T-helper 1 cell treated with Interleukin-12 subunit alpha and Interleukin-12 subunit beta and Interleukin-4 antibody, amounts not matched to agents 30 μg/mL and 1 μg/mL, for 36 hours (primary cell): ENCODE data around the gene IMPG1.

Experiments used
- H3K27ac Mint-ChIP-seq: one replicate; pipeline ENCODE4 v1.8.0; 2021; ENCODE audit warnings: mild to moderate bottlenecking, mixed read lengths
- H3K27me3 Mint-ChIP-seq: one replicate; pipeline ENCODE4 v1.8.0; 2021; ENCODE audit warnings: low read depth, mixed read lengths
- H3K36me3 Mint-ChIP-seq: one replicate; pipeline ENCODE4 v1.8.0; 2021; ENCODE audit warnings: low read depth, mixed read lengths
- H3K4me1 Mint-ChIP-seq: one replicate; pipeline ENCODE4 v1.8.0; 2021; ENCODE audit warnings: low read depth, mixed read lengths
- H3K4me3 Mint-ChIP-seq: one replicate; pipeline ENCODE4 v1.8.0; 2021; ENCODE audit warnings: mild to moderate bottlenecking, moderate library complexity, mixed read lengths
- H3K9me3 Mint-ChIP-seq: one replicate; pipeline ENCODE4 v1.8.0; 2021; ENCODE audit warnings: mixed read lengths

The IMPG1 gene

DNA sequence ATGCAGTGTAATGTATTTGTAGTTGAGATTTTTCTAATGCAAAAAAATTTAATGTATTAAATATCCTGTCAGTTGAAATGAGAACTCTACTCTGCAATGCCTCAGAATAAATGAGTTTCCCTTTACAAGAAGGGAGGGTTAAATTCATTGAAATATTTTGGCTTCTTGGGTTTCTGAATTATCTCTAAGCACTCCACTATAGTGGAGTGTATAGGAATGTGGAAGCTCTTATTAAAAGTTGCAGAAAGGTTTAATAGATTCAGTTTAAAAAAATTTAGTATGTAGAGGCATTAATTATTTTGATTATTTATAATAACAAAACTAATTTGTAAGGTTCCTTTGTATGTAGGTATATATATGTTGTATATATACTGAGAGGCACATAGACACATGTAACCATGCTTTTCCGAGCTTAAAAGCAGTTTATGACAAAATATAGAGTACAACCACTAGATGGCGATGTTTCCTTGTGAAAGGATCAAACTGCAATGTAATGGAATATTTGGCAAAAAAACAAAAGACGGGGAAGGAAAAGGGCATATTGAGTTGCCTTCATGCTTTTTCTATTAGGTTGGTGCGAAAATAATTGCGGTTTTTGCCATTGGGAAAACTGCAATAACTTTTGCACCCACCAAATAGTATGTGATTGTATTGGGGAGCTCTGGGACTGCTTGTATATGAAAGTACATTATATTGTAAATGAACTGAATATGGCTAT is 179.2 kb downstream of the IMPG1 start:
- no peaks in the 10 kb centered on the region for H3K27me3 Mint-ChIP-seq
- no peaks in the 10 kb centered on the region for H3K36me3 Mint-ChIP-seq
- no peaks in the 10 kb centered on the region for H3K9me3 Mint-ChIP-seq
- H3K27ac Mint-ChIP-seq = no peak overlapping the region
- no peaks in the 10 kb centered on the region for H3K4me1 Mint-ChIP-seq
- no peak overlapping the region for H3K4me3 Mint-ChIP-seq

GRCh38 chr6:75892384-75892783 is 180.1 kb downstream of the IMPG1 start:
- Mint-ChIP-seq H3K4me3 (no peak overlapping the region), H3K4me1 (no peaks in the 10 kb centered on the region), H3K36me3 (no peaks in the 10 kb centered on the region), H3K9me3 (no peaks in the 10 kb centered on the region), H3K27me3 (no peaks in the 10 kb centered on the region), H3K27ac (no peak overlapping the region)

DNA sequence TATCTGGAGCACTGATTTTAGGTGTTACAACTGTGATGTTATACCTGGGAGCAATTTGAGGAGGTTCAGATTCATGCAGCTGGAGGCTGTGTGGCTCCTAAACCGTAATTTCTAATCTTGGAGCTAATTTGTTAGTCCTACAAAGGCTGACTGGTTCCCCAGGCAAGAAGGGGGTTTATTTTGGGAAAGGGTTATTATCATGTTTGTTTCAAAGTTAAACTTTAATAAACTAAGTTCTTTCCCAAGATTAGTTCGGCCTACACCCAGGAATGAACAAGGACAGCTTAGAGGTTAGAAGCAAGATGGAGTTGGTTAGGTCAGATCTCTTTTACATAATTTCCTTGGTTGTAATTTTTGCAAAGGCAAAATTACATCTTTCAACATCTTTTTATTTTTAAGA is 187.6 kb downstream of the IMPG1 start:
- no peak overlapping the region for H3K4me3 Mint-ChIP-seq
- no peaks in the 10 kb centered on the region for H3K36me3 Mint-ChIP-seq
- no peak overlapping the region for H3K27ac Mint-ChIP-seq

GRCh38 chr6:75882734-75883133 is 189.7 kb downstream of the IMPG1 start:
- no peaks in the 10 kb centered on the region for H3K9me3 Mint-ChIP-seq

More for the DNA sequence above, 187.6 kb downstream of the IMPG1 start:
- Mint-ChIP-seq H3K9me3 (no peaks in the 10 kb centered on the region), H3K27me3 (no peaks in the 10 kb centered on the region), H3K4me1 (no peaks in the 10 kb centered on the region)

DNA sequence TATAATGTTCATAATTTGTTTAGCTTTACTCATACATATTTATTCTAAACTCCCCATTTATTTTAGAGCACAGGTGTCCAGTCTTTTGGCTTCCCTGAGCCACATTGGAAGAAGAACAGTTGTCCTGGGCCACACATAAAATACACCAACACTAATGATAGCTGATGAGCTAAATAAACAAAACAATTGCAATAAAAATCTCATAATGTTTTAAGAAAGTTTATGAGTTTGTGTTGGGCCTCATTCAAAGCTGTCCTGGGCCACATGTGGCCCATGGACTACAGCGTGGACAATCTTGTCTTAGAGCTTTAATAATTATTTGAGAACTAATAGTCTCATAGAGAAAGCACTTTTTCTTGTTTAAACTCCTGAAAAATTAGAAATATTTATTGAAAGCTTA is 192.2 kb downstream of the IMPG1 start:
- no peaks in the 10 kb centered on the region for H3K36me3 Mint-ChIP-seq
- no peaks in the 10 kb centered on the region for H3K4me1 Mint-ChIP-seq

More at GRCh38 chr6:75882734-75883133, 189.7 kb downstream of the IMPG1 start:
- no peak overlapping the region for H3K27ac Mint-ChIP-seq
- no peaks in the 10 kb centered on the region for H3K27me3 Mint-ChIP-seq
- H3K36me3 Mint-ChIP-seq = no peaks in the 10 kb centered on the region
- no peaks in the 10 kb centered on the region for H3K4me1 Mint-ChIP-seq
- no peak overlapping the region for H3K4me3 Mint-ChIP-seq

GRCh38 chr6:75876152-75876551 is 196.3 kb downstream of the IMPG1 start:
- Mint-ChIP-seq H3K36me3 (no peaks in the 10 kb centered on the region), H3K27me3 (no peaks in the 10 kb centered on the region), H3K4me1 (no peaks in the 10 kb centered on the region), H3K4me3 (no peak overlapping the region), H3K9me3 (no peaks in the 10 kb centered on the region), H3K27ac (no peak overlapping the region)

More for the DNA sequence above, 192.2 kb downstream of the IMPG1 start:
- Mint-ChIP-seq H3K27ac (no peak overlapping the region), H3K9me3 (no peaks in the 10 kb centered on the region), H3K4me3 (no peak overlapping the region), H3K27me3 (no peaks in the 10 kb centered on the region)

DNA sequence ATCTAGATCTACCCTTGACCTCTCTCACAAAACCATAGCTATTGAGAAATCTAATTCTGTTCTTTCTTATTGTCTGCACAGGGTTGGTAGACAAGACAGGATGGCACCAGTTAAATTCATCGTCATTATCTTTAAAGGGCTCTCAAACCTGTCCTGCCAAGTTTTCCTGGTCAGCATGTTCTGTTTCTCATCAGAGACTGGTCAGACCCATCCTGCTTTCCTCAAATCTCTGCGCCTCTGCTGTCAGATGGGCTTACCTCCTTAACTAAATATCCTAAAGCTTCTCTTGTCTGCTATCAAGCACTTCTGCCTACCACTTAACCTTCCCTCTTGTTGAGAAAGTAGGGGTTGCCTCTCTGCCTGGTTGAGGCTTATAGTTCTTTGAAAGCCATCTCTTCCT is 198.2 kb downstream of the IMPG1 start:
- H3K9me3 Mint-ChIP-seq = no peaks in the 10 kb centered on the region
- no peaks in the 10 kb centered on the region for H3K36me3 Mint-ChIP-seq
- H3K4me3 Mint-ChIP-seq = no peak overlapping the region
- no peak overlapping the region for H3K27ac Mint-ChIP-seq
- H3K27me3 Mint-ChIP-seq = no peaks in the 10 kb centered on the region
- no peaks in the 10 kb centered on the region for H3K4me1 Mint-ChIP-seq
